Measurements from ENCODE around the gene ACSL4.

DNA sequence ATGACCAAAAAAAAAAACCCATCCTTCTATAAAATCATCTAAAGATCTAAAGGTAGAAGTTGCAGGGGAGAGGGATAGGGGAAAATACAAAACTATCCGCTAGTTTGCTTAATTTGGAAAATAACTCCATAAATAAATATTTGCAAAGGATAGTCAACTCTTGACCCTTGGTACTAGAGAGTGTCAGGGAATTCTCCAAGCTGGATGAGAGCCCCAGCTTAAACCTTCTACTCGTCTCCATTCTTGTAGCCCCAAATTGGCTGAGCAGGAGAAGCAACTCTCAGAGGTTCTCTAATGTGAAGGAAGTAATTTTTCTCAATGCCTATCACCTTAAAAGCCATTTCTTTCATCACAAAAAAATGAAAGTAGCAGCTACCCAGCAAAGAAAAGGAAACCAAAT is 35.2 kb downstream of the ACSL4 start:
- TF ChIP-seq POLR2AphosphoS5 (IDR thresholded peaks at IDR 0.05; ENCODE audit: low read depth, low read length) (no peak), SIN3A (IDR thresholded peaks at IDR 0.05; ENCODE audit: borderline replicate concordance, insufficient read depth, low read depth, low read length) (no peak), TCF7L2 (IDR thresholded peaks at IDR 0.05; ENCODE audit: low read depth, low read length) (no peak)
- TF ChIP-seq, protein P1, sequence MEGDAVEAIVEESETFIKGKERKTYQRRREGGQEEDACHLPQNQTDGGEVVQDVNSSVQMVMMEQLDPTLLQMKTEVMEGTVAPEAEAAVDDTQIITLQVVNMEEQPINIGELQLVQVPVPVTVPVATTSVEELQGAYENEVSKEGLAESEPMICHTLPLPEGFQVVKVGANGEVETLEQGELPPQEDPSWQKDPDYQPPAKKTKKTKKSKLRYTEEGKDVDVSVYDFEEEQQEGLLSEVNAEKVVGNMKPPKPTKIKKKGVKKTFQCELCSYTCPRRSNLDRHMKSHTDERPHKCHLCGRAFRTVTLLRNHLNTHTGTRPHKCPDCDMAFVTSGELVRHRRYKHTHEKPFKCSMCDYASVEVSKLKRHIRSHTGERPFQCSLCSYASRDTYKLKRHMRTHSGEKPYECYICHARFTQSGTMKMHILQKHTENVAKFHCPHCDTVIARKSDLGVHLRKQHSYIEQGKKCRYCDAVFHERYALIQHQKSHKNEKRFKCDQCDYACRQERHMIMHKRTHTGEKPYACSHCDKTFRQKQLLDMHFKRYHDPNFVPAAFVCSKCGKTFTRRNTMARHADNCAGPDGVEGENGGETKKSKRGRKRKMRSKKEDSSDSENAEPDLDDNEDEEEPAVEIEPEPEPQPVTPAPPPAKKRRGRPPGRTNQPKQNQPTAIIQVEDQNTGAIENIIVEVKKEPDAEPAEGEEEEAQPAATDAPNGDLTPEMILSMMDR (IDR thresholded peaks at IDR 0.05) = no peak
- TF ChIP-seq, protein P2, sequence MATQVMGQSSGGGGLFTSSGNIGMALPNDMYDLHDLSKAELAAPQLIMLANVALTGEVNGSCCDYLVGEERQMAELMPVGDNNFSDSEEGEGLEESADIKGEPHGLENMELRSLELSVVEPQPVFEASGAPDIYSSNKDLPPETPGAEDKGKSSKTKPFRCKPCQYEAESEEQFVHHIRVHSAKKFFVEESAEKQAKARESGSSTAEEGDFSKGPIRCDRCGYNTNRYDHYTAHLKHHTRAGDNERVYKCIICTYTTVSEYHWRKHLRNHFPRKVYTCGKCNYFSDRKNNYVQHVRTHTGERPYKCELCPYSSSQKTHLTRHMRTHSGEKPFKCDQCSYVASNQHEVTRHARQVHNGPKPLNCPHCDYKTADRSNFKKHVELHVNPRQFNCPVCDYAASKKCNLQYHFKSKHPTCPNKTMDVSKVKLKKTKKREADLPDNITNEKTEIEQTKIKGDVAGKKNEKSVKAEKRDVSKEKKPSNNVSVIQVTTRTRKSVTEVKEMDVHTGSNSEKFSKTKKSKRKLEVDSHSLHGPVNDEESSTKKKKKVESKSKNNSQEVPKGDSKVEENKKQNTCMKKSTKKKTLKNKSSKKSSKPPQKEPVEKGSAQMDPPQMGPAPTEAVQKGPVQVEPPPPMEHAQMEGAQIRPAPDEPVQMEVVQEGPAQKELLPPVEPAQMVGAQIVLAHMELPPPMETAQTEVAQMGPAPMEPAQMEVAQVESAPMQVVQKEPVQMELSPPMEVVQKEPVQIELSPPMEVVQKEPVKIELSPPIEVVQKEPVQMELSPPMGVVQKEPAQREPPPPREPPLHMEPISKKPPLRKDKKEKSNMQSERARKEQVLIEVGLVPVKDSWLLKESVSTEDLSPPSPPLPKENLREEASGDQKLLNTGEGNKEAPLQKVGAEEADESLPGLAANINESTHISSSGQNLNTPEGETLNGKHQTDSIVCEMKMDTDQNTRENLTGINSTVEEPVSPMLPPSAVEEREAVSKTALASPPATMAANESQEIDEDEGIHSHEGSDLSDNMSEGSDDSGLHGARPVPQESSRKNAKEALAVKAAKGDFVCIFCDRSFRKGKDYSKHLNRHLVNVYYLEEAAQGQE (IDR thresholded peaks at IDR 0.05; ENCODE audit: insufficient read depth in 1 of 2, low read depth in 2 of 2, low read length in 1 of 2) = no peak

Measured in Panc1 (cell line).